HG03354 (cell line): ENCODE results near the gene MYCBP2.

Experiments
- ATAC-seq: cut with Tn5 transposase; IDR thresholded peaks from one replicate; pipeline ENCODE4 v1.9.1; 2021; ENCODE audit warnings: mild to moderate bottlenecking; ENCODE audit not compliant: unreplicated experiment, poor library complexity, severe bottlenecking

The MYCBP2 gene

DNA sequence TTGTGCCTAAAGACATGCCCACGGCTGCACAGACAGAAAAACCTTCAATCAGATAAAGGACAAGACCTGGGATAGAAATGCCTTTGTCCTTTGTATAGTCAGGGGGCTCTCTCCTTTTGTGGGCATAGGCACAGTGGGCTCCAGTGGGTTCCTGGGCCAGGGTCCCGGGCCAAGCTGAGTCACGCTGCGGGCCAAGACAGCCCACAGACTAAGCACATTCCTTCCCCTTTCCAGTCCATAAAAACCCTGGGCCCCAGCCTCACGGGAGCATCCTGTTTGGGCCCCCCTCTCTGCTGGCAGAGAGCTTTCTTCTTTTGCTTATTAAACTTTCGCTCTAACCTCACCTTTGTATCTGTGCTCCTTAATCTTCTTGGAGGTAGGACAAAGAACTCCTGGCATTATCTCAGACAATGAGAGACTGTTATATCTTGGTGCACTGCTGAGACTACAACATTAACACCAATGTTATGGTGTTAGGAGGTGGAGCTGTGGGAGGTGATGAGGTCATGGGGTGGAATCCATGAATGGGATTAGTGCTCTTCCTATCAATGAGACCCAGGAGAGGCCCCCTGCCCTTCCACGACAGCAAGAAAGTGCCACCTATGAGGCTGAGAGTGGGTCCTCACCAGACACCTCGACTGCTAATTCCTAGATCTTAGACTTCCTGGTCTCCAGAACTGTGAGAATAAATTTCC lies 279.1 kb downstream of the MYCBP2 start:
- no peak for ATAC-seq

DNA sequence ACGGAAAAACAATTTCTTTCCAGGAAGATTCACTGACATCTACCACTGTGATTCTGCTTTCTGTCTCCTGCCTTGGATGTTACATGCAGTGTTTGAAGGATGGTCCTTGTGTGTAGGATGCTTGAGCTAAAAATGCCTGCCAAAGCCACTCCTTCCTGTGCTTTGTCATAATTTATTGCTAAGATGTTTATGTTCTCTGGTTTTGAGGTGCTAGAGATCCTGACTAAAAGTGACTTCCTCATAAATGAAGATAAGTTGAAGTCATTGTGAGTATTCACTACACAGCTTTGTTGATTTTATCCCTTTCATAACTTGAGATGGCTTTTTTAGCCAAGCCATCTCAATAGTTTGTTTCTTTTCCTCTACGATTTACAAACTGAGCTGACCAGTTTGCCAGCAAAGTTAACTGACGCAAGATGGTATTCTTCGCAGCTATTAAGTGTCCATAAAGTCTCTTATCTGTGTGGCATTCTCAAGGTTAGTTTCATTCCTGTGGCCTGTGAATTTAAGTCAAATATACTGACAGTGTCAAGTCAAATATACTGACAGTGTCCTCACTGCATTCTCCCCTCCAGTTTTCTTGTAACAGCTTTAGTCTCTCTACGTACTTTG lies 284.2 kb downstream of the MYCBP2 start:
- ATAC-seq, result no peak

DNA sequence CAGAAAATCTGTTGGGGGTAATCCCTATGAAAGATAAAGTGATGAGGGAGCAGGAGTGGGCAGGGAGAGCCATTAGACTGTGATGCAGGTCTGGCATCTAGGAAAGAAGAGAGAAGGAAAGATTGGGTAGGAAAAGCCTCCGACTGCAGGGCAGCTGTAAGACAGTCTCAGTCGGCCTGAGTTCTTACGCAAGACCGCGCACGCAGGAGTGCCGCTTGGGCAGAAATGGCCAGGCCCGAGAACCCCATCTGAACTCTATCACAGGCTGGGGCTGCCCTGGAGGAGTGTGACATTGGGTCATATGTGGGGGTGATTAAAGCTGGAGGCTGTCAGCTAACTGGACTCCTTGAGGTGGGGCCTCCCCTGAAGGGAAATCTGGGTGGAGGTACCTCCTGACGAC lies 286.1 kb downstream of the MYCBP2 start:
- ATAC-seq, result no peak

DNA sequence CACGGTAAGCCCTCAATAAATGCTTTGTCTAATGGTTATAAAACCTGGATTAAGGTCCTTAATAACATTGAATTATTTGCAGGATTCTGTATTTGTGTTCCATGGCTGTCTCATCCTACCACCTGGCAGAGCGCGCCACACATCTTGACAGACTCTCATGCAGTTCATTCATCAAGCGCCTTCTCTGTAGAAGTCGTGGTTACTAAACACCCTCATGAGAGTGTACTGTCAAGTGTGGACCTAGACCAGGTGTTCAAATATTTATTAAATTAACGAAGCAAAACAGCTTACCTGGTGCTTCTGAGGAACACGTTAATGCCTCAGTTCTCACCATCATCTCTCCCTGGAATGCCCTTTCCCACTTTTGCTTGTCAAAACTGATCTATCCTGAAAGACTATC lies 286.8 kb downstream of the MYCBP2 start:
- ATAC-seq, result no peak

DNA sequence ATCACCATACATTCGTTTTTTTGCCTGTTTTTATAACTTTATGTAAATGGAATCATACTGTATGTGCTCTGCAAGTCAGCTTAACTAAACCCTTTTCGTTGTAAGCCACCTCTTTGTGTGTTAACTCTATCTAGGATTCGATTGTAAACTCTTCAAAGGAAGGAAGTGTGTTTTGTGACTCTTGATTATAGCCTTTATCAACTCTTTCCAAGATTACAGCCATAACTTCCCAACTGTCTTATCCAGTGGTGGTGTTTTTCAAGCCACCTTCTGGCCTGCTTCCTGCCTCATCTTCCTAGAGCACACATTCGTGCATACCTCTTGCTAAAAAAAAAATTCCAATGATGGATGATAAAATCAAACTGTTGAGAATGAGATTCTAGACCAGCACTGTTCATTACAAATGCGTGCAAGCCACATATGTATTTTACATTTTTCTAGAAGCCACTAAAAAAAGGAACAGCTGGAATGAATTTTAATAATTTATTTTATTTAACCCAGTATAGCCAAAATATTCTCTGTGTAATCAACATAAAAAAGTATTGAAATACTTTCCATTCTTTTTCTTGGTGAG lies 287.9 kb downstream of the MYCBP2 start:
- no peak for ATAC-seq

DNA sequence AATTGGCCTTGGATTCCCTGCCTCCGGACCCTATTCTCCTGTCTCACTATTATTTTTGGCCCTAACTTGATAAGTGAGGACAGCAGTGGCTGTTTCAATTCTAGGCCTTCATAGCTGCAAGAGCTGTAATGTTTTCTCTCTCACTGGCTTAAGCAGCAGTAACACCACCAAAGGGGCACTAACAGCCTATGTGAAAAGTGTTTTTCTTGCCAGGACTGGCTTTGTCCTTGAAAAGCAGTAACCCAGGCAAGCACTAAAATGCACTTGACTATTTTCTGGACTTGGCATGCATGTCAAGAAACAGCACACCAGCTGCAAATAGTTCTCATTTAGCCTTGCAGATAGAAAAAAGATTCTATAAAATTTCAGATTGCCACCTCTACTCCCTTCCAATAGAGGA lies 290.6 kb downstream of the MYCBP2 start:
- ATAC-seq, result no peak

DNA sequence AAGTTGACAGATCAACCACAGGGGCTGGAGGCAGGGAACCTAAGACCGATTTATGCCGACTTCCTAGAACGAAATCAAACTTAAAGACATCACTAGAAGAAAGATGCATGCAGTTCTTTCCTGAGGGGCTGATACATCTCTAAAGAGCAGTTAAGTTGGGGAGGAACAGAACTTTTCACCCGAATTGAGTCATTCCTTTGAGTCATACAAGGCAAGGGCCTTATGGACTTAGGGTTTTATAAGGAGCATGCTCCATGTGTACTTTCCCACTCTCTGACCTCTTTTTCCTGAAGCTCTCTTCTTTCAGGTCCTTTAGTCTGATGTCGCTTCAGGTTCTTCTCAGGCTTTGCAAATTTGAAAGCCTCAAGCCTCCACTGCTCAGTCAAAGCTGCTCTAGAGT lies 292.0 kb downstream of the MYCBP2 start:
- ATAC-seq, result no peak

DNA sequence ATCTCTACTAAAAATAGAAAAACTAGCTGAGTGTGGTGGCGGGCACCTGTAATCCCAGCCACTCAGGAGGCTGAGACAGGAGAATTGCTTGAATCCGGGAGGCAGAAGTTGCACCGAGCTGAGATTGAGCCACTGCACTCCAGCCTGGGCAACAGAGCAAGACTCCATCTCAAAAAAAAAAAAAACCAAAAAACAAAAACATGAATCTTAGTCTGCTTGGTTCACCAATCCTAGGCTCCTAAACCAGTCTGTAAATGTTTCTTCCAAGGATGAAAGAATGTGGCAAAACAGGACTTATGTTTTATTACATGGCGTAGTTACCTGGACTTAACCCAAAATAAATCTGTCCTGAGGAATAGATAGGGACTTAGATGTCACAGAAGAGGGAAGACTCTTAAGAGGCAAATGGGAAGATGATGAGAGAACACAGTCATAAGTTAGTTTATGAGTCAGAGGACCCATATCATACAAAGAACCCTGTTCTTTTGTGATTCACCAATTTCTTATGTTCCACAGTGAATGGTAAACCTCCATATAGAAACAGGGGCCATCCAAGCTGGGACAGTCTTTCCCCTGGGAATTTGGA lies 293.1 kb downstream of the MYCBP2 start:
- no peak for ATAC-seq

DNA sequence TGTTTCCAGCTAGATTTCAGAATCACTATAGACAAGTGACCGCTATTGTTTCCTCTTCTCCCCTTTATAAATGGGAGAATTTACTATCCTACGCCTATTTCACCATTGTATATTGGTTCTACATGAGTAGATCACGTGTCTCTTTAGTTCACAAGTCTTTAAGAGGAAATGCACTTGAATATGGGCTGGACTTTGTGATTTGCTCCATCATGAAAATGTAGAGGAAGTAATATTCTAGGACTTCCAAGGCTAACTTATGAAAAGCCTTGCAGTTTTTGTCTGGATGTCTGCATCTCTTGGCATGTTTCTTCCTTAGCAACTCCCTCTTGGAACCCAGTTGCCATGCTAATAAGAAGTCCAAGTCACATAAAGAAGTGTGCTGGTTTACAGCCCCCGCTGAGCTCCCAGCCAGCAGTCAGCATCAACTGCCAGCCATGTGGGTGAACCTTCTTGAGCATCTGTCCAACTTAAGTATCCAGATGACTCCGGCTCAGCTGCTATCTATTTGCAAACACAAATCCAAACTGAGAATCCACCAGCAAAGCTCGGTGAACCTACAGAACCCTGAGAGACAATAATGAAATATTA lies 295.1 kb downstream of the MYCBP2 start:
- no peak for ATAC-seq

DNA sequence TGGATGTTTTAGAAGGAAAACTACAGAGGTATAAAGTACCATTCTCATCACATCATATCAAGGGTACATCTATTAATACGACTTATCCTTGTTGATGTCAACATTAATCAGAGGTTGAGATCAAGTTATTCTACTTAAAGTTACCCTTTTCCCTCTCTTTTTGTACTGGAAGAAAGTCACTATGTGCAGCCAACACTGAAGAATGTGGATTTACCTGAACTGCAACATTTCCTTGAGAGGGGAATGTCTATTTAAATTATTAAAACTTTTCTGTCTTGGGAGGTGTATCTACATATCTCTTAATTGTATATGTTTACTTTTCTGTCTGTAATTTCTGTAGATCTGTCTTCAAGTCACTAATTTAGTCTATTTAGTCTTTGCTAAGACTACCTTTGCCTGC lies 297.5 kb downstream of the MYCBP2 start:
- no peak for ATAC-seq

DNA sequence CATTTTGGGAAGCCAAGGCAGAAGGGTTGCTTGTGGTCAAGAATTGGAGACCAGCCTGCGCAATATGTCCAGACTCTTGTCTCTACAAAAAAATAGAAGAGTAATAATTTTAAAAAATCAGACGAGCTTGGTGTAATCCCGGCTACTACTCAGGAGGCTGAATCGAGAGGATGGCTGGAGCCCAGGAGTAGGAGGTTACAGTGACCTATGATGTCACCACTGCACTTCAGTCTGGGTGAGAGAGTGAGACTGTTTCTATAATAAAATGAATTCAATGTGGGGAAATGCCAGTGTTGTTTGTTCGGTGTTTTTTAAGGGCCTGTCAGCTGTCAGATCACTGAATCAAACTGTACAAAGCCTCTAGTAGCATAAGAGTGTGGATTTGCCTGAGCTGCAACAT lies 298.7 kb downstream of the MYCBP2 start:
- ATAC-seq, result no peak

DNA sequence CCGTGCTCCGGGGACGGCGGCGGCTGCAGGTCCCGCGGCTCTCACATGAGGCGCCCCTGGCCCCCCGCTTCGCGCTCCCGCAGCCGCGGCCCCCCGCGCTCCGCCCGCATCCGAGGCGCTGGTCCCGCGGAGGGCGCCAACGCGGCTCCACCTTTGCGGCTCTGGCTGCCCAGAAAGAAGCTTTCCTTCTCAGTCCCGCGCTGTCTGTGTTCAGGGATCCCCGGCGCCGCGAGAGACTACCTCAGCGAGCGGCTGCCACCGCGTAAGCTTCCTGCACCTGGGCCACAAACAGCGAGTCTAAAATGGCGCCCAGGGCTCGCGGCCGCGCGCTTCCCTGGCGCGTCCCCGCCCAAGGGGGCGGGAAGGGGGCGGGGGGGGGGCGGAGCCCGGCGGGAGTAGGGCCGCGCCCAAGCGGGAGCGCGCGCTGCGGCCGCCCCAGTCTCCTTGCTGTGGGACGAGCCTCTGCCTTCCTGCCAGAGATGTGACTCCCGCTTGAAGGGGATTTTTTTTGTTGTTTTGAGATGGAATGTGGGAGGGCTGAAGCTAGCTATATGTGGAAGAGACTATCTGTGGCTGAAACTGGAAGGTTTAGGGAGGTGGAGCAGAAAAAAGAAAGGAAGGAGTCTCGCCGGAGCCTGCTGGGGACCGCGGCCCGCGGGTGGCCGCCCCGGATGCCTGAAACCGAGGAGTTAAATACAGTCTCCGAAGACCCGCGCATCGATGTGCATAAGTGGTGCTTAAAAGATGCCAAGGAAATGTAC lies 299.9 kb downstream of the MYCBP2 start, which contains the start of gene FBXL3:
Gene FBXL3, minus strand, starts transcription at position 299 of the 761 bp plus-strand sequence. CDS start 5,299 bp downstream, outside the sequence.
- ATAC-seq, result peak; percentile 65

DNA sequence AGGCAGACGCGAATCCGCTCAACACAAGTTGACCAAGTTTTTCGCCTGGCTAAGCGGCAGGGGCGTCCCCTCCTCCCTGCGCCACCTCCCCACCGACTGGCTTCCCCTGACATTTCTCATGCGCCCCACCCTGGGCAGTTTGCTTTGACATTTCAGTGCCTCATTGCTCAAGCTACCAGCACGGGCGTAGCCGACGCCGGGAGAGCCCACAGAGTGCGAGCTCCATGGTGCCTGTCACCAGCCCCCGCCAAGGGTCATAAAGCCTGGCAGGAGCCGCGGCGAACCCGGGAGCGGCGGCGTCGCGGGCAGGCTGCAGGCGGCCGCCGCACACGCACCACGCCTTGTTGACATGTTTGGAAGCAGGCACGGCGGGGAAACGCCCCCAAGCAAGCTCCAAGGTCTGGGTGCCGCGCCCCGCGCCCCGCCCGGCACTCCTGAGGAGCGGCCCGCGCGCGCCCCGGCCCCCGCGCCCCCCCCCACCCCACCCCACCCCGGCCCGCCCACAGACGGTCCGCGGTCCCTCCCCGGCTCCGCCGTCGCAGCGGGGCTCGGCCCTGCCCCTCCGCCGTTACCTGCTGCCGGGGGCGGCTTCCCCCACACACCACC lies 300.5 kb downstream of the MYCBP2 start:
- ATAC-seq, result peak; percentile 63

DNA sequence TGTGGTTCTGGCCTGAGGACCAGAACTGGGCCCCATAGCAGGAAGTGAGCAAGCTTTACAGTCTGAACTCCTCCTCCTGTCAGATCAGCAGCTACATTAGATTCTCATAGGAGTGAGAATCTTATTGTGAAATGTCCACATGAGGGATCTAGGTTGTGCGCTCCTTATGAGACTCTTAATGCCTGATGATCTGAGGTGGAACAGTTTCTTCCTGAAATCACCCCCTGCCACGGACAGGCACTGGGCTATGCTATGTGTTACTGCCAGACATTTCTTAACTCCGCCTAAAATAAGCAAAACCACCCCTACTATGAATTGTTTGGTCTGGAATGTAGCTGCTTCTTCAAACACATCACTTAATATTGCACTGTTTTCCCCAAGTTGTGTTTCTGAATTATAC lies 304.6 kb downstream of the MYCBP2 start:
- ATAC-seq, result no peak

DNA sequence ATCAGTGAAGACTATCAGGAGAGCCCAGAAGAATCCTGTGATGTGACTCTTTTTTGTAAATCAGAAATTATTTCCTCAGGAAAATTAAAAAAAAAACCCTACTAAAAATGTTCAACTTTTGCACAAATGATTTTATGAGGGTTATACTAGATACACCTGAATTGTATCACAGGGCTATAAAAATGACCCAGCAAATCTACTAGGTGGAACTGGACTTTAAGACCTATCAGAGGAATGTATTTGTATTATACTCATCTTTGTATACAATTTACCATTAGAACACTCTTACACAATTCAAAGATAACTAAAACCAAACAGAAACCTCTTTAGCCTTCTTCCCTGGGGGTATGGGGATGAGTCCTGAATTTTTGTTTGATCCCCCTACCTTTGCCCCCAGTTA lies 307.1 kb downstream of the MYCBP2 start:
- no peak for ATAC-seq

DNA sequence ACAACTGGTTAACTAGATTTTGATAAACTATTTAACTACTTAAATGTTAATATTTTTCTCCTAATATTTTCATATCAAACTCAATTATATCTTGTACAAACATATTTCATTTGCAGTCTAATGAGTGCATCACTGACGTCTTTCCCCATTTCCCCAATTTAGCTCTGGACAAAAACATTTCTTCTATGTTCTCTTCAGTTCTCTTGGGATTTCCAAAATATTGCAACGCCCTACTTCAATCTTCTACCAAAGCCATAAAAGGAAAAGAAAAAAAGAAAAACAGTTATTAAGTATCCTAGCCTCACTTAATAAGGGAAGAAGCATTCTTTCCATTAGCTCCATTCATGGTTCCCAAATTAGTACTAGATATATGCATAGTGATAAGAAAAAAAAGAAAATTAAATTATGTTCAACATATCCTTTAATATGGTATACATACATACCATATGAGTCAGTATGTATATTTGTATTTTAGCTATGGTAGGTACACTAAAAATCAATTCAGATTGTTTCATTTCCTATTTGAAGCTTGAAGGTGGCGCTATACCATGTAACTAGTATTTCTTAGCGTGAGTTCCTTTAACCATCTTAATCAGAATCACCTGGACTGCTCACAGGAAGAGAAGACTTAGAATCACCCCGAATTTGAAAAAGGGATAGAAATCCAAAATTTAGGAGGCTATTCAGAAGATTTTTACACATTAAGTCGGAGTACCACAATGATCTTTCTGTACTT lies 309.8 kb downstream of the MYCBP2 start:
- no peak for ATAC-seq

DNA sequence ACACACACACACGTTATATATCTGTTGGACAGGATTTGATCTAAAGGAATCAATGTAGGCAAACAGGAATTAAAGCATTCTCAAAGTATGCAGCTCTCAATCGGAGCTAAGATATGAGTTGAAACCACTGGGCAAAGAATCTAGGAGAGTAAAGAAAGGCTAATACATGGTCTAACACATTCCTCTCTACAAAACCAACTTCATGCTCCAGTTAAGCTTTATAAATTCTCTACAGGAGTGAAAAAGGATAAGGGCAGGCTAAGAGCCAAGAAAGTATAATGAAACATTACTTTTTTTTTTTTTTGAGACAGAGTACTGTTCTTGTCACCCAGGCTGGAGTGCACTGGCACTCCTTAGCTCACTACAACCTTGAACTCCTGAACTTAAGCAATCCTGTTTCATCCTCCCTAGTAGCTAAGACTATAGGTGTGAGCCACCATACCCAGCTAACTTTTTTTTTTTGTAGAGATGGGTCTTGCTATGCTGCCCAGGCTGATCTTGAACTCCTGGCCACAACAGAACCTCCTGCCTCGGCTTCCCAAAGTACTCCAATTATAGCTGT lies 310.6 kb downstream of the MYCBP2 start:
- no peak for ATAC-seq

DNA sequence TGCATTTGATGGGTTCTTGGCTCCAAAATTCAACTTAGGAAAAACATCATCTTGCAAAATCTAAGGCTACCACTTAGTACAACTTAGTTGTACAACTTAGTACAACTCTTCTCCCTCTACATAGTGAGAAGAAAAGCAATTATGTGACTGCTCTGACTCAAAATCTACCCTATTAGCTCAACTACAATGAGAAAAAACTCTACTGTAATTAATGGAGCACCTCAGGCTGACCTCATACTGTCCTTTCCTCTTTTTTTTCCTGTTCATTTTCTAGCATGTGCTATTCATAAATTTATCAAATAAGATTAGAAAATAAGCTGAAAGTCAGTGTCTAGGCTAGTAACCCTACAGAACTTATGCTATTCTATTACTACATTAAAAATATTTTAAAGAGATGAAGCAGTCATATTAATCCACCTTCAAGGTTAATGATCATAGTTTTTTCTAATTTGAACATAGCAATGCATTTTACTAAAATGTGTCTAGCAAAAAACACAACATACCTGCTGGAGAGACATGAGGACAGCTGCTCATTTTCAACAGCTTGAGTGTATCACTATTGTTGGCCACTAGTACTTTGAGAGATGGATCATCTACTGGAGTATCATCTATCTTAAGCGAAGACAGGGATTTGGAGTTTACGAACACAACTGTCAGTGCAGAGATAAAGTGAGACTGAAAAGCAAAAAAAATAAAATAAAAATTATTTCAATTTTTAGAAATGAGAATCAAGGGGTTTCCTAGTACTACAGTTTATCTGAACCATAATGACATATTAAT lies 311.8 kb downstream of the MYCBP2 start:
- no peak for ATAC-seq
